NK-92 treated with Interleukin-12 subunit alpha and Interleukin-12 subunit beta, amount 100 ng/mL, for 24 hours (cell line): ENCODE results near the gene NSMF.
"Not testable (repeated sequence)": the region's sequence is repeated elsewhere in the genome, so short reads cannot be mapped to it uniquely, and the experiment has no call there.

Source experiments
- DNase-seq: peaks from one replicate; lab custom pipeline; 2025; lab: John Stamatoyannopoulos, UW

NSMF gene

DNA sequence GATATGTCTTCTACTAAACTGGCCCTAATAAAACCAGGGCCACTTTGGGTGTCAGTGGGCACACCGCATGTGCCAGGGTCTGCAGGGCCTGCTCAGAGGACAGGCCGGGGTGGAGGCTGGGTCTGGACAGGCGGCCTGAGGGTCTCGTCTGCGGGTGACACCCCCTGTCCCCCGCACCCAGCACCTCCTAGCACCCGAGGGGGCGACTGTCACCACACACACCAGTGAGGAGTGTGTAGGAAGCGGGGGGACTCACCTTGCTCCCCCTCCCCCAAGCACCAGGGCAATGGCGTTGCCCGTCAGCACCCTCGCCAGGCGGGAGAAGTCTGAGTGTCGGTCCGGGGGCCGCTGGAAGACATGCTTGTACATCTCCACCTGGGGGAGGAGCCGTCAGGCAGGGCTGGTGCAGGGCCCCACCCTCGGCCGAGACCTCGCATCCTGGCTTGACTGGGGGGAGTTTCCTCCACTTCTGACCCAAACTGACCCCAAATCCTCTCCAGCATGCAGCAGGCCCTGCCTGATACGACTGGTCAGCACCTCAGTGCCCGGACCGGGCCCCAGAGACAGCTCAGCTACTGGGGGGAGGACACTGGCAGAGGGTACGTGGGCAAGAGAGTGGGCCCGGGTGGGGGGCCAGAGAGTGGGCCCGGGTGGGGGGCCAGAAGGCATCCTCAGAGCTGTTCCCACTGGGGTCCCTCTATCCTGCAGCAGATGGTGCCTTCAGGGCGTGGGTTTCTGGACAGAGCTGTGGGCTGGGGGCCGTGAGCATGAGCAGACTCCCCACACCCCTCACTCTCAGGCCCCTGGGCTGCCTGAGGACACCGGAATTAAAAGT, 18.9 kb upstream of the NSMF start:
- DNase-seq: no peak

DNA sequence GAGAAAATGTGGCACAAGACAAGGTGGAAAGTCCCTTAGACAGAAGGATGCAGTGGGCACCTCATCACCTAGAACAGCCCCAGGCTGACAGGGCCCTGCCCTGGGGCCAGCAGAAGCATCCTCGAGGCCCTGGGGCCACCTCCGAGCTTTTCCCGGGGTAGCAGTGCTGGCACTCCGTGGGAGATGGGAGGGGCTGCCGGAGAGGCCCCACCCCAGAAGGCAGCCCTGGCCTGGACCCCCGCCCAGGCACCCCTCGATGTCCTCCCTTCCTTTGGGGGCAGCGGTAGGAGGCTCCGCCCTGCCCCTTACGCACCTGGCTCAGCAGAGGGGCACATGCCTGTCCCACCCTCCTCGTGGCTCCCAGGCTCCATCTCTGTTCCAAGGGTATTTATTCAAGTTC, 17.7 kb upstream of the NSMF start:
- DNase-seq: no peak

- no peak for DNase-seq
These were observed 16.5 kb upstream of the NSMF start for GRCh38 chr9:137475666-137476065.

DNA sequence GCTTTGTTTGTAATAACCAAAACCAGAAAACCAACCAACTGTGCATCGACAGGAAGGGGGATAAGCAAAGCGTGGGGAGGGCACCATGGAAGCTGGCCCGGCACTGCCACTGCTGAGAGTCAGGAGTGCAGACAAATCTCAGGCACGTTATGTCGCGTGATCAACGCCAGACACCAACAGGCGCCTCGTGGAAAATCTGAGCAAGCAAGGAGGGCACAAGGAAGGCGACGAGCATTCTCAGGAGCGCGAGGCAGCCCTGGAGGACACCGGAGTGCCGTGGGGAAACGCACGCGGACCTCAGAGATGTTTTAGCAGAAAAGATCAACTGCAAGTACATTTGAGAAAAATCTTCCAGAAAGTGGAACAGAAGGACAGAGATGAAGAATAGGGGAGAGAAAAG, 15.1 kb upstream of the NSMF start:
- DNase-seq: no peak

- DNase-seq: no peak
These were observed 11.7 kb upstream of the NSMF start for GRCh38 chr9:137470785-137471184.

DNA sequence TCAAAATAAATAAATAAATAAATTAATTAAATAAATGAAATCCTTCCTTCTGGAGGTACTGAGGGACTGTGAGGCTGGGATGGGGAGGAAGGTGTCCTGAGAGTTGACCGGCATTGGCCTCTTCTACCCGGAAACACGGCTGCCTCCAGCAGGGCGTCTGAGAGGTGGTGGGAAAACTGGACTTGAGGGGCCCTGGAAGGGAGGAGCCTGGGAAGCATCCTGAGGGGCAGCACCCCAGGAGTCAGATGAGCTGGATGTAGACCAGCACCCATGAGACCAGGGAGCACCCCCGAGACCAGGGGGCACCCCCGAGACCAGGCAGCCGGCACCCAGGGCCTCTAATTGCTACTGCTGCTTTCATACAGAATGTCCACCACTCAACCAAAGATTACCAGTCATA, 8.8 kb upstream of the NSMF start:
- DNase-seq: no peak

DNA sequence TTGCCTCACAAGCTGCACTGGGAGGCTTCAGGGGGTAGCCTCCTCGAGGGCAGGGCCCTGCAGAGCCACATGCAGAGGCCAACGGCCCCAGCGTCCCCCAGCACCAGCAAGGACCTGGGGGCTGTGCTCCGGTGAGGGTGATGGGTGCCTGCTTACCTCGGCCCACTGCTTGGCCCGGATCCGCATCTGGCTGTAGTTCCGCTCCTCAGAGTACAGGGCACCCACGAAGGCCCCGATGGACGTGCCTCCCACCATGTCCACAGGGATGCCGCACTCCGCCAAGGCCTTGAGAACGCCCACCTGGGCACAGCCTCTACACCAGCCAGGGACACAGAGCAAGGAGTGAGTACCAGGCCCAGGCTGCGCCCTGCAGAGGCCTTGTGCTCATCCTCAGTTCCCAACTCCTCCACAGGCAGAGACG, 8.0 kb upstream of the NSMF start:
- no peak for DNase-seq

DNA sequence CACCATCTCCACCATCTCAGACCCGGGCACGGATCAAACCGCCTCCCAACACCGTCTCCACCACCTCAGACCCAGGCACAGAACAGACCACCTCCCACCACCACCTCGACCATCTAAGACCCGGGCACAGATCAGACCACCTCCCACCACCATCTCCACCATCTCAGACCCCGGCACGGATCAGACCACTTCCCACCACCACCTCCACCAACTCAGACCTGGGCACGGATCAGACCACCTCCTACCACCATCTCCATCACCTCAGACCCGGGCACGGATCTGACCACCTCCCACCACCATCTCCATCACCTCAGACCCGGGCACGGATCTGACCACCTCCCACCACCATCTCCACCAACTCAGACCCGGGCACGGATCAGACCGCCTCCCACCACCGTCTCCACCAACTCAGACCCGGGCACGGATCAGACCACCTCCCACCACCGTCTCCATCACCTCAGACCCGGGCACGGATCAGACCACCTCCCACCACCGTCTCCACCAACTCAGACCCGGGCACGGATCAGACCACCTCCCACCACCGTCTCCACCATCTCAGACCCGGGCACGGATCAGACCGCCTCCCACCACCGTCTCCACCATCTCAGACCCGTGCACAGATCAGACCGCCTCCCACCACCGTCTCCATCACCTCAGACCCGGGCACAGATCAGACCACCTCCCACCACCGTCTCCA, 7.4 kb upstream of the NSMF start:
- not testable (repeated sequence) for DNase-seq

DNA sequence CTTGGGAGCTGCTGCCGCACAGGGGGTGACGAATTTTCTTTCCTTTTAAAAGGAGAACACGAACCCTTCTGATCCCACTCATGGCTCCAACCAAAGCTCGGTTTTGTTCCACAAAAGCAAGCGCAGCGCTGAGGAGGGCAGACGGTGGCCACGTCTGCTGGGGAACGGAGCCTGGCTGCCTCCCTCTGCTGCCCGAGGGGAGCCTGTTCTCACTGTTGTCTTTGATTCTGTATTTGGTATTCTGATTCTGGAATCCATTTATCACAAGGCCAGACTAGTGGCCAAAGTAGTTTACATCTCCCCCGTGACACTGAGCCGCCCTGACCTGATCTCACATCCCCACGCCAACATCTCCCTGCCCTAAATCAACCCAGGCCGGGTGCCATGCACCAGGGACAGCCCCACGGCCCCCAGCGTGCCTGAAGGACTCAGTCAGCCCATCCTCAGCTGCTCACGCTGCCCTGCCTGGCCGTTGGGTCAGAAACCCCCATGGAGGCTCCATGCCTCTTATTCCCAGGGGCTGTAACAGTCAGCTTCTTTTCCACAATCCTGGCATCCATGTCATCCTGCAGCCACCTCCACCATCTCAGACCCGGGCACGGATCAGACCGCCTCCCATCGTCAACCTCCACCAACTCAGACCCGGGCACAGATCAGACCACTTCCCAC, 6.7 kb upstream of the NSMF start:
- no peak for DNase-seq

- no peak for DNase-seq
These were observed 6.0 kb upstream of the NSMF start for GRCh38 chr9:137465000-137465719.

DNA sequence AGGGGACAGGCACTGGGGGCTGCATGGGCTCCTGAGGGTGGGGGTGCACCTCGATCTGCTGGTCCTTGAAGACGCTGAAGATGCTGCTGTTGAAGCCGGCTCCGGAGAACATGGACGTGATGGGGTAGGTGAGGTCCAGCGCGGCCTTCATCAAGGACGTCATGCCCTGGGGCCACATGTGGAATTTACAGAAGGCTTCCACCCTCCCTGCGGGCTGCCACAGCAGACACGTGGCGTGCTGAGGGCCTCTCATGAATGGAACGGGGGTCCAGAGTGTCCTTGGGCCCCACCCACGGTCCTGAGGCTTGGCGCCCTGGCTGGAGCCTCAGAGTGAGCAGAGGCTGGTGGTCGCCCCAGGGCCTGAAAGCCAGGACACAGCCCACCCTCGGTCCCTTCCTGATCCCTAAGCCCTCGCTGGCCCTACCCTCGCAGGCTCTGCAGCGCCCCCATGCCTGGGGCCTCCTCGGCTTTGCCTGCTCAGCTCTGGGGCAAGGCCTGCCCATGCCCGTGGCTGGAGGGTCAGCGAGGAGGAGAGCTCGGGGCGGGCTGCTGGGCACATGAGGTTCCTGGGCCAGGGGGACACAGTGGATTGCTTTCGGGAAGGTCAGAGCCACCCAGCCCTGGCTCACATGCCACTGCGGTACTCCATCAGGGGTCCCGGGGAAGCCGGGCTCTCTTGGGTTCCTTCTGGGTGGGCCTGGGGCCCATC, 5.3 kb upstream of the NSMF start:
- DNase-seq: no peak

DNA sequence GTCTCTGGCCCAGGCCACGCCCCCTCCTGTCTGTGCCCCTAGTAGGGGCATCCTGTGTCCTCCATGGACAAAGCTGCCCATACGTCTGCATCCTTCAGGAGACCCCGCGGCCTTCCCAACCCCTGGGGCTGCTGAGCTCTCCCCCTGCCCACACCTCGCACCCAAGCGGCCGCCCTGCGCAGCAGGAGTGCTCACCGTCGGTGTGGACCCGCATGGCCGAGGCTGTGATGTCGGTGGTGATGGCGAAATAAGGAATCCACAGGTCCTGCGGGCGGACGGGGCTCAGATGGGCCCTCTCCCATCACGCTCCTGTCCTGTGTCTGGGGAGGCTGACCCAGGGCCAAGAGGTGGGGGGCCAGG, 4.8 kb upstream of the NSMF start:
- no peak for DNase-seq

- DNase-seq: no peak
These were observed 4.1 kb upstream of the NSMF start for GRCh38 chr9:137462986-137463930.

DNA sequence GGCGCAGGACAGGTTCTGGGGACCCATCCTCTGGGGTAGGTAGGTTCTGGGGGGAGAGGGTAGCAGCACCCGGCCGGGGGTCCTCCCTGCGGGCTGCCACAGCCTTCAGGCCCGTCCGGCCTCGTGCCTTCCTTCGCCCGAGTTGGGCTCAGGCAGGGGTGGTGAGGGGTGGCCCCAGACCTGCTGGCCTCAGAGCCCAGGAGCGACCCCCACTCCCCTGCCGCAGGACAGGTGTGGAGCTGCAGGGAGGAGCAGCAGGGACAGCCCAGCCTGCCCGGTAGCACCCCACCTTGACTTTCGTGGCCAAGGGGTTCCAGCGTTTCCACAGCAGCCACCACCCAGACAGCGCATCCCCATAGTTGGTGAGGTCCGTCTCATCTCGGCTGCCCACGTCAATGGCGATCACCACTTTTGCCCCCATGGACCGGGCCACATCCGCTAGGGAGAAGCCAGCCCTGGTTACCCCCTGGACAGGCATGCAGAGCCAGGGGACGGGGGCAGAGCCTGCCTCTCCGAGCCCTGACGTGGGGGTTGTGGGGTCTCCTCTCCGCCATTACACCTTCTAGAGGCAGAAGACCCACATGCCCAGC, 3.4 kb upstream of the NSMF start:
- no peak for DNase-seq

- DNase-seq: no peak
These were observed 2.7 kb upstream of the NSMF start for GRCh38 chr9:137461663-137462395.

GRCh38 chr9:137461316-137461662, 2.2 kb upstream of the NSMF start:
- DNase-seq: no peak

- no peak for DNase-seq
These were observed 1.5 kb upstream of the NSMF start for GRCh38 chr9:137460363-137461315.

DNA sequence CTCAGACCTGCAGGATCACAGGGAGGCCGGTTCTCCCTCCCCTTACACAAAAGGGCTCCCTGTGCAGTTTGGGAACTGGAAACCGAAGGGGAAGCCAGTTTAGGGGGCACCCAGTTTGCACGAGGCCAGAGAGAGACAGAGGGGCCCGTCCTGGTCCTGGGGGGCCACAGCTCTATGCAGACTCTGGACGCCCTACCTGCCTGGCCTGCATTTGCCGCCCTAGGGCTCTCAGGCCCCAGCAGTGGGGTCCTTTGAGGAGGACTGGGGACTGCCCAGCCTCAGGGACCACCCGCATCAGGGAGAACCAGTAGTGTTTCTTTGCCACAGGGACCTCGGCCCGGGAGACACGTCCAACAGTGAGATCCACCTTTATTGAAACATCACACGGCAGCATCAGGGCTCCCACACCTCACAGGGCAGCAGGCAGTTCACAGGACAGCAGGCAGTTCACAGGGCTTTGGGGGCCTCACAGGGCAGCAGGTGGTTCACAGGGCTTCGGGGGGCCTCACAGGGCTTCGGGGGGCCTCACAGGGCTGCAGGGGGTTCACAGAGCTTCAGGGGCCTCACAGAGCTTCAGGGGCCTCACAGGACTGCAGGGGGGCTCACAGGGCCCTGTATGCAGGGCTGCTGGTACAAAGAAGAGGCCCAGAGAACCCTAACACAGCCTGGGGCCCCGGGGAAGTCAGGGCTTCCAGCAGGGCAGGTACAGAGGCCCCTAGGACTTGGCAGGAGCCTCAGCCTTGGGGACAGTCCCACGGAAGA, 648 bp upstream of the NSMF start:
- DNase-seq: no peak
